GM19397 (cell line): ENCODE measurements around the gene ATP2A1.
"Not testable (repeated sequence)": the region's sequence is repeated elsewhere in the genome, so short reads cannot be mapped to it uniquely, and the experiment has no call there.

Source experiments
- ATAC-seq: cut with Tn5 transposase; IDR thresholded peaks from one replicate; pipeline ENCODE4 v1.9.1; 2021; ENCODE audit warnings: mild to moderate bottlenecking, moderate library complexity; ENCODE audit not compliant: unreplicated experiment

Gene ATP2A1

GRCh38 chr16:28880589-28880915 is 2.3 kb downstream of the ATP2A1 start:
- ATAC-seq, result no peak

DNA sequence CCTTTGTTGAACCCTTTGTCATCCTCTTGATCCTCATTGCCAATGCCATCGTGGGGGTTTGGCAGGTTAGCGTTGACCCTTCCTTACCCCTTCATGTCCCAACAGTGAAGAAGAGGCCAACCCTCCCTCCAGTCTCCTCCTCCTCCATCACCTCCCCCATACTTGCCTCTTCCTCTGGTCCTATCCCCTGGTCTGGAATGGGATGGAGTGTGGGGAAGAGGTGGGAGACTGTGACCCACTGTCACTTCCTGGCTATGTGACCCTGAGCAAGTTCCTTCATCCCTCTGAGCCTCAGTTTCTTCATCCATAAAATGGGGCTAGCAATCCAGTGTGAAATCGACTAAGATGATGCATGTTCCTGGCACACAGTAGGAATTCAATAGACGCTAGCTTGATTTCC is 2.7 kb downstream of the ATP2A1 start:
- no peak for ATAC-seq

DNA sequence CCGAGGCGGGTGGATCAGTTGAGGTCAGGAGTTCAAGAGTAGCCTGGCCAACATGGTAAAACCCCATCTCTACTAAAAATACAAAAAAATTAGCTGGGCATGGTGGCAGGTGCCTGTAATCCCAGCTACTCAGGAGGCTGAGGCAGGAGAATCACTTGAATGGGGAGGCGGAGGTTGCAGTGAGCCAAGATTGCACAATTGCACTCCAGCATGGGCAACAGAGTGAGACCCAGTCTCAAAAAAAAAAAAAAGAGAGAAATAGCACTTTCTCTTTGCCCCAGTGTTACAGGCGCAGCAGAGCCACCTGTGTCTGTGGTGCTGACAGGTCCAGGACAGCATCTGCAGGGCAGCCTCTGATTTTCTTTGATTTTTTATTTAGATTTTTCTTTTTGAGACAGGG is 3.3 kb downstream of the ATP2A1 start:
- ATAC-seq, result not testable (repeated sequence)

GRCh38 chr16:28882551-28883160 is 4.4 kb downstream of the ATP2A1 start:
- ATAC-seq, result no peak

DNA sequence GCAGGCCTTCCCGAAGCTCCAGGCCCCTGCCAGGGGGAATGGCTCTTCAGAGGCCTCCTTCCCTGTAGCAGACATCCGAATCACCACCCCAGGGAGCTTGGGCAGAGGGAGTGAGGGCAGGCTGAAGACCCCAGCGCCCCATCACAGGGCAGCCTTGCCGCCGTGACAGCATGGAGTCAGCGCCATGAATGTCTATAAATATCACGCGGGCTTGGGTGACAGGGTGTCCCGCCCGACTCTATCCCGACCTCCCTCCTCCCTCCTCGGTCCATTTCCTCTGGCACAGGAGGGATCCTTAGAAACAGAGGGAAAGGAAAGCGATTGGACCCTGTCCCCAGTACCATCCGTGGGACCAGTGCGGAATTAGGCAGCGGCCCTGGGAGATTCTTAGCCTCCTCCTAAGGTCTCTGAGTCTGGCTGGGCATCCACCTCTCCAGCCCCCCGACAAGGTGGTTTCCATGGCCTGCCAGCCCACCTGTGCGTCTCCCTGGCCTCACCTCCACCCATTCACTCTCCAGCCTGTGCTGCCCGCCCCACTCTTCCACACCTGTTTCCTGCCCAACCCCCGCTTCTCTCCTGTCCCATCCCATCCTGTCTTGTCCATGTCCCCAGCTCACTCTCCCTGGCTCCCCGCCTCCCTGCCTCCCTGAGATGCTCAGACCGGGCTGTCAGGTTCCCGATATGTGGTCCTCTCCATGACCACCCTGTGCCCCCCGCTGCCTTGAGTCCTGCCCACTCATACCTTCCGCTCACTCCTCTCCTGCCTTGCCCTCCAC is 5.1 kb downstream of the ATP2A1 start:
- no peak for ATAC-seq

DNA sequence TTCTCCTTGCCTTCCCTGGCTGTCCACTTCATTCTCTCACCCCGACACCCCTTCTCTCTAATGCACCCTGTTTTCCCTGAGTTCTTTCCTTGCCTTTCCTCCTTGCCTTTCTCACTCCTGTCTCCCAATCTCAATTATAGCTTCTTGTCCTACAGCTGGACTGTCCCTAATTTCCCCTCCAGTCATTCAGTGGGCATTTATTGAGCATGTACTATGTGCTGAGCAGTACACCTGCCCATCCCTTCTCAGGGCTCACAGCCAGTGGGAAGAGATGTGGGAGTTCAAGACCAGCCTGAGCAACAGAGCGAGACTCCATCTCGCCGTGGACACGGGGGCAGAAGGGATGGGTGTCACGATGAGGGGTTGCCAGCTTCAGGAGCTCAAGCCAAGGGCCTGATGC is 5.8 kb downstream of the ATP2A1 start:
- no peak for ATAC-seq

- no peak for ATAC-seq
These were observed 8.7 kb downstream of the ATP2A1 start for GRCh38 chr16:28886945-28887344.

- not testable (repeated sequence) for ATAC-seq
These were observed 12.1 kb downstream of the ATP2A1 start for GRCh38 chr16:28890355-28890754.

DNA sequence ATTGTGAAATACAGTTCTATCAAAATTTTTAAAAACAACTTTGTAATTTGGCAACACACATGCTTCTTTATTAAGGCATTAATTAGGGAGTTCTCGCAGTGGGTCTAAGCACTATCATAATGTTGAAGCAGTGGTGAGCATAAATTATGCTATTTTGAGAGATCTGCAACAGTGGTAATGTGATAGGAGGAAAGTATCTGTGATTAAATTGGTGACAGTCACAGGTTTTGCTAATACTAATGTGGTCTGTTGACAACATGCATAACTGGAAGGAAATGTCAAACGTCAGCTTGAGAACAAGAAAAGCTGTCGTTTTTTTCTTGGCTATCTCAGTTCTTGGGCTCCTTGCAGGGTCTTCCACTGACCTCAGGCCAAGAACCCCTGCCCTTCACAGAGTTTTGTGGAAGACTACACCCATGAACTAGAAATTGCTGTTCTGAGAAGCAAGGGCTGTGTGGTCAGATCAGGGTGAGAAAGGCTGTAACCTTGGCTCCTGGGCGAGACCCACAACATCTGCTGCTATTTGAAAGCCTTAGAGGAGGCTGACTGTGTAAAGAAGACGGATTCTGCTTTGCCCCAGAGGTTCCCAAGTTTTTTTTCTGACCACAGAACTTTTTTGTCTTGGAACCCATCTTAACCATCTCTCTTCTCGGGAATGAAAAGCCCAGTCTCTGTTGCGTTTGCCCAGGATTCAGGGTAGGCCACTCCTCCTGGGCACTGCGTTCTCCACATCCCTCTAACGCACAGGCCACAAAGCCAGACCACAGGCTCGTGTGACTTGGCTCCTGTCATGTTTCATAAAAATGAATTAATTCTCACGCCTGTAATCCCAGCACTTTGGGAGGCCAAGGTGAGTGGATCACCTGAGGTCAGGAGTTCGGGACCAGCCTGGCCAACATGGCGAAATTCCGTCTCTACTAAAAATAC is 13.9 kb downstream of the ATP2A1 start:
- ATAC-seq, result no peak

- no peak for ATAC-seq
These were observed 15.0 kb downstream of the ATP2A1 start for GRCh38 chr16:28893291-28893690.

DNA sequence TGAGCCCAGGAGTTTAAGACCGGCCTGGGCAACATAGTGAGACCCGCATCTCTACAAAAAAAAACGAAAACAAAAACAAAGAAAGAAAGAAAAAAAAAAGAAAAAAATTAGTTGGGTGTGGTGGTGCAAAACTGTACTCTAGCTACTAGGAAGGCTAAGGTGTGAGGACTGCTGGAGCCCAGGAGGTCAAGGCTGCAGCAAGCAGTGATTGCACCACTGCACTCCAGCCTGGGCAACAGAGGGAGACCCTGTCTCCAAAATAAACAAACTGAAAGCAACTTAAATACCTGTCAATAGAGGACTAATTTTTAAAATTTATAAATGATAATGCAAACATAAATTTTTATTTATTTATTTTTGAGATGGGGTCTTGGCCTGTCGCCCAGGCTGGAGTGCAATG is 17.3 kb downstream of the ATP2A1 start:
- ATAC-seq, result no peak

DNA sequence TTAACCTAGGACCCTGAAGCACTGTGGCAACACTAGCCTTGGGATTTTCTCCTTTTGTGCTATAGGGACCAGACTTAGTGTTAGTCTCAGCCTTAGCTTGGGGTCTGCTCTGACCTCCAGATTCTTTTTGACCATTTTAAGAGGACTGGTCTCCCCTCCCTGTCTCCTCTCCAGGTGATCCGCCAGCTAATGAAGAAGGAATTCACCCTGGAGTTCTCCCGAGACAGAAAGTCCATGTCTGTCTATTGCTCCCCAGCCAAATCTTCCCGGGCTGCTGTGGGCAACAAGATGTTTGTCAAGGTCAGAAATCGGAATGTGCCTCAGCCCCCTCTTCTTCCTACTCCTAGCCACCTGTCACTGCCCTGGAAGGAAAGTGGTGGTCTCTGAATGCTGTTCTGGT is 19.5 kb downstream of the ATP2A1 start:
- ATAC-seq, result no peak

DNA sequence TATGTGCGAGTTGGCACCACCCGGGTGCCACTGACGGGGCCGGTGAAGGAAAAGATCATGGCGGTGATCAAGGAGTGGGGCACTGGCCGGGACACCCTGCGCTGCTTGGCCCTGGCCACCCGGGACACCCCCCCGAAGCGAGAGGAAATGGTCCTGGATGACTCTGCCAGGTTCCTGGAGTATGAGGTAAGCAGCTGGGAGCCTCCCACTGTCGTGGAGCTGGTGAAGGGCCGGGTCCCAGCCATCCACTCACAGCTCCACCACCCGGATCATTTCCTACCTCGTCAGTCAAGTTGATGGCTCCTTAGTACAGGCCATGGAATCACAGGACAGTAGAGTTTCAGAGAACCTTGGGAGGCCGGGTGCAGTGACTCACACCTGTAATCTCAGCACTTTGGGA is 20.0 kb downstream of the ATP2A1 start:
- ATAC-seq, result no peak

- no peak for ATAC-seq
These were observed 20.7 kb downstream of the ATP2A1 start for GRCh38 chr16:28898942-28899341.

- no peak for ATAC-seq
These were observed 21.7 kb downstream of the ATP2A1 start for GRCh38 chr16:28899882-28900590.

GRCh38 chr16:28900601-28901000 is 22.3 kb downstream of the ATP2A1 start:
- no peak for ATAC-seq

DNA sequence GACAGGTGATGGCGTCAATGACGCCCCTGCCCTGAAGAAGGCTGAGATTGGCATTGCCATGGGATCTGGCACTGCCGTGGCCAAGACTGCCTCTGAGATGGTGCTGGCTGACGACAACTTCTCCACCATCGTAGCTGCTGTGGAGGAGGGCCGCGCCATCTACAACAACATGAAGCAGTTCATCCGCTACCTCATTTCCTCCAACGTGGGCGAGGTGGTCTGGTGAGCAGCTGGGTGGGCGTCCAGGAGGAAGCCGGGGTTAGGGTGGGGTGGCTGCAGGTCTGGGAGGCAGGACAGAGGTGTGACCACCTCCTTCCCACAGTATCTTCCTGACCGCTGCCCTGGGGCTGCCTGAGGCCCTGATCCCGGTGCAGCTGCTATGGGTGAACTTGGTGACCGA is 23.6 kb downstream of the ATP2A1 start:
- ATAC-seq, result no peak

DNA sequence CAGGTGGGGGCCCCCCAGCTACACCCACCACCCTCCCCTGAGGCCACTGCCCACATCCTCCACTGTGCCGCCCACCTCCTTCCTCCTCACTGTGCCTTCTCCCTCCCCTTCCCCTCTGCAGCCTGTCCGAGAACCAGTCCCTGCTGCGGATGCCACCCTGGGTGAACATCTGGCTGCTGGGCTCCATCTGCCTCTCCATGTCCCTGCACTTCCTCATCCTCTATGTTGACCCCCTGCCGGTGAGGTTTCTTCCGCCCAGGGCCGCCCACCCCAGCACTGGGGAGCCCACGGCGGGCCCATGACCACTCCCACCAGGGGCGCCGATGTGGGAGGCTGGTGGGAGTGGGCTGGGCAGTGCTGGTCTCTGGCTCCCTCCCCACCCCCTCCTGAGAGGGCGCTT is 24.6 kb downstream of the ATP2A1 start:
- no peak for ATAC-seq

DNA sequence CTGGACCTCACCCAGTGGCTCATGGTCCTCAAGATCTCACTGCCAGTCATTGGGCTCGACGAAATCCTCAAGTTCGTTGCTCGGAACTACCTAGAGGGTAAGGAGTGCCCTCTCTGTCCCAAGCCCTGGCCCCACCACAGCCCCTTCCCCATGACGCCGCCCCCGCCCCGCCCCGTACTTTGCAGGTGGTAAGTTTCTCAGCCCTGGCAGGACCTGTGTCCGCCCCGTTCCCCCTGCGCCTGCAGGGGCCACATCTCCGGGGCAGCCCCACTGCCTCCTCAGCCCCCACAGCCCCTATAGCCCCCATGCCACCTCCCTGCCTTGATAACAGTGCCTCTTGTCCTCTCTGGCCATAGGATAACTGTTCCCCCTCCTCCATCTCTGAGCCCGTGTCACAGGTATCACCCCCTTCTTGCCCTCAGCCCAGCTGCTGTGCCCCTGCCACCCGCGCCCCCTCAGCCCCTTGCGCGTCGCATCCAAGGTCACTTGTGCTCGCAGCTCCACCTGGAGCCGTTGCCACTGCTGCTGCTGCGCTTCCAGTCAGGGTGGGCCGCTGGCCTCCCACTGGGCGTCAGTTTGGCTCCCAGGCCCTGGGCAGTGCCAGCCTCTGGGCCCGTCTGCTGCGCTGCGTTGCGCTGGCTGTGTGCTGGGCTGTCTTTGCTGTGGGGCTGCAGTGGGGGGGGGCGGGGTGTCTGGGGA is 25.2 kb downstream of the ATP2A1 start:
- ATAC-seq, result no peak

- ATAC-seq, result no peak
These were observed 26.1 kb downstream of the ATP2A1 start for GRCh38 chr16:28904363-28904762.

DNA sequence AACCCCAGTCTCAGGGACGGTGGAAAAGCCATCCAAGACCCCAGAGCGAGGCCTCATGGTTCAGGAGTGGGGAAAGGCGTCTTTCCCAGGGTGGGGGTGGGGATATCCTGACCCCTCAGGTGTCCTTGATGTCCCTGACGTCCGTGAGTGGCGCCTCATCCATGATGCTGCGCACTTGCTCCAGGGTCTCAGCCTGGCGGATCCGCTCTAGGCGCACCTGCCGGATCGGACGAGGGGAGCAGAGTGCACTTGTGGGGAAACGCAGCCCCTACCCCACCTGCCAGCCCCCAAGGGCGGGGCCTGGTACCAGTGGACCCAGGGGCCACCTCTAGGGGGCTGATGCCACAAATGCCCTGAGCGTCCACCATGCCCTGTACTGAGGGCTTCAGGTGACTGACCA is 26.5 kb downstream of the ATP2A1 start:
- ATAC-seq, result no peak
